HepG2 (cell line): Measurements from ENCODE around the gene SNED1. TPM values are rescaled to one million over a fixed set of nuclear protein-coding genes. Genes with fewer than 3 reads are reported as not detected.

ENCODE experiments used
- FOXA1 ChIP-seq, 2 experiments: fragments of 450-650 bp in 1 of 2; sonication (generic) in 1 of 2; formaldehyde crosslinking in 1 of 2; IDR thresholded peaks; 2 replicates each; pipeline versions ENCODE4 v1.4.0 to v1.6.1; 2016 to 2020; ENCODE audit warnings: missing genetic modification reagents in 1 of 2
- NR2C2 ChIP-seq: sonication (generic); formaldehyde crosslinking; IDR thresholded peaks from 2 replicates; pipeline ENCODE4 v1.4.0; 2020; ENCODE audit warnings: missing genetic modification reagents, mild to moderate bottlenecking, moderate library complexity, borderline replicate concordance
- POGZ ChIP-seq: sonication (generic); formaldehyde crosslinking; IDR thresholded peaks from 2 replicates; pipeline ENCODE4 v1.4.0; 2020; ENCODE audit warnings: mild to moderate bottlenecking, missing genetic modification reagents
- SRSF1 ChIP-seq: fragments of 200-400 bp; formaldehyde crosslinking; optimal IDR thresholded peaks from 2 replicates; pipeline ENCODE3; 2017; ENCODE audit warnings: mild to moderate bottlenecking, low read depth, low read length, moderate library complexity
- TRIM24 ChIP-seq: sonication (generic); formaldehyde crosslinking; IDR thresholded peaks from 2 replicates; pipeline ENCODE4 v1.8.0; 2022; ENCODE audit warnings: mild to moderate bottlenecking, missing genetic modification reagents
- TSC22D2 ChIP-seq: sonication (generic); formaldehyde crosslinking; IDR thresholded peaks from 2 replicates; pipeline ENCODE4 v1.5.1; 2020; ENCODE audit warnings: missing genetic modification reagents, mild to moderate bottlenecking, borderline replicate concordance
- ZFP36 ChIP-seq: fragments of 150-350 bp; IDR thresholded peaks from 2 replicates; pipeline ENCODE4 v1.6.1; 2018; ENCODE audit warnings: borderline replicate concordance, low read length, low read depth; ENCODE audit not compliant: partially characterized antibody
- ZNF160 ChIP-seq: sonication (generic); formaldehyde crosslinking; IDR thresholded peaks from 2 replicates; pipeline ENCODE4 v1.8.0; 2022; ENCODE audit warnings: mild to moderate bottlenecking, inconsistent platforms, missing genetic modification reagents
- ZNF567 ChIP-seq: sonication (generic); formaldehyde crosslinking; IDR thresholded peaks from 2 replicates; pipeline ENCODE4 v1.8.1; 2023; ENCODE audit warnings: mild to moderate bottlenecking, missing genetic modification reagents, borderline replicate concordance
- ZNF607 ChIP-seq: sonication (generic); formaldehyde crosslinking; IDR thresholded peaks from 2 replicates; pipeline ENCODE4 v1.5.1; 2020; ENCODE audit warnings: missing genetic modification reagents, mild to moderate bottlenecking, borderline replicate concordance
- ZNF678 ChIP-seq: sonication (generic); formaldehyde crosslinking; IDR thresholded peaks from 2 replicates; pipeline ENCODE4 v1.4.0; 2020; ENCODE audit warnings: mild to moderate bottlenecking, missing genetic modification reagents
- ZNF782 ChIP-seq: sonication (generic); formaldehyde crosslinking; IDR thresholded peaks from 2 replicates; pipeline ENCODE4 v1.4.0; 2020; ENCODE audit warnings: missing genetic modification reagents, mild to moderate bottlenecking, borderline replicate concordance
- polyA plus RNA-seq, 8 experiments: library from polyadenylated mRNA; depleted of rRNA in 3 of 8; stranded (reverse) in 7 of 8; unstranded in 1 of 8; fragments of >200 nt; fragmentation: Illumina TruSeq in 4 of 8; extraction: Trizol in 4 of 8; gene quantifications; 2 replicates each; pipeline versions ENCODE4 v1.2.1 to v1.2.3, GENCODE V29; 2011 to 2016; ENCODE audit warnings: low read depth in 4 of 8, missing spikeins in 1 of 8, mixed read lengths in 1 of 8; ENCODE audit not compliant: insufficient read depth in 1 of 8
- total RNA-seq, 5 experiments: library from RNA; depleted of rRNA; stranded (reverse); fragments of >200 nt; fragmentation: Illumina TruSeq; extraction: Trizol; gene quantifications; 2 replicates each; pipeline ENCODE4 v1.2.3, GENCODE V29; 2016; ENCODE audit warnings: low read depth in 1 of 5
- TF ChIP-seq, protein P1 (sequence below): sonication (generic); formaldehyde crosslinking; IDR thresholded peaks from 2 replicates; pipeline ENCODE4 v1.4.0; 2020; ENCODE audit warnings: missing genetic modification reagents
- TF ChIP-seq, protein P2 (sequence below): sonication (generic); formaldehyde crosslinking; IDR thresholded peaks from 2 replicates; pipeline ENCODE4 v1.5.0; 2020; ENCODE audit warnings: mild to moderate bottlenecking, missing genetic modification reagents
- TF ChIP-seq, protein P3 (sequence below): sonication (generic); formaldehyde crosslinking; IDR thresholded peaks from 2 replicates; pipeline ENCODE4 v1.5.0; 2020; ENCODE audit warnings: missing genetic modification reagents
- TF ChIP-seq, protein P4 (sequence below): sonication (generic); formaldehyde crosslinking; IDR thresholded peaks from 2 replicates; pipeline ENCODE4 v1.4.0; 2020; ENCODE audit warnings: missing genetic modification reagents
- TF ChIP-seq, protein P5 (sequence below): fragments of 450-650 bp; IDR thresholded peaks from 2 replicates; pipeline ENCODE4 v1.6.1; 2017
- TF ChIP-seq, protein P6 (sequence below): sonication (generic); formaldehyde crosslinking; IDR thresholded peaks from 2 replicates; pipeline ENCODE4 v1.8.0; 2022; ENCODE audit warnings: mild to moderate bottlenecking, missing genetic modification reagents, borderline replicate concordance

The SNED1 gene
- total and polyA plus RNA-seq, 2 of the 13 experiments (the other 11 are each of a cell fraction or from before 2014, with no cell fraction given) = 0.15 to 0.65 TPM

DNA sequence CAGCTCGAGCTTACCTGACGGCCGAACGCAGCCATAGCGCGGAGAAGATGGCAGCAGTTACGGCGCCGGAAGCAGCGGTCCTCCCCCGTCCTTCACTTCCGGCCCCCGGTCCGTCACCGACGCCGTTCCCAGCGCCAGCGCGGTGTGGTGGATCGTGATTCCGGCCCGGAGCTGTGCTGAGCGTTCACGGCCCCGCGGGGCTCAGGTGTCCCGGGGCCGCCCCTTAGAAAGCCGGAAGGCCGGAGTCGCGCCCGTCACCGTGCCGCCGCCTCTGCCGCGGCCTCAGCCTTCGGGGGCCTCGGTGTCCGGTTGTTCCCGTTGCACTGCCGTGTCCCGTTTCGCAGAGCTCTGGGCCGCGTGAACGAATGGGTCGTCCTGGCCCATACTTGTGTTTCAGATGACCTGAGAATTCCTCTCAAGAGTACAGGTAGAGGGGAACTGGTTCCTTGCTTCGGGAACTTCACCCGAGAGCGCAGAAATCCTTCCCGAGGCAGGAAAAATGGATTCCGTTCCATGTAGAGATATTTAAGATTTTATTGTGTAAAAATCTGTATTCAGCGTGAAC, 103.9 kb downstream of the SNED1 start, which contains the start of gene MTERF4 (continued):
- TF ChIP-seq, protein P1, sequence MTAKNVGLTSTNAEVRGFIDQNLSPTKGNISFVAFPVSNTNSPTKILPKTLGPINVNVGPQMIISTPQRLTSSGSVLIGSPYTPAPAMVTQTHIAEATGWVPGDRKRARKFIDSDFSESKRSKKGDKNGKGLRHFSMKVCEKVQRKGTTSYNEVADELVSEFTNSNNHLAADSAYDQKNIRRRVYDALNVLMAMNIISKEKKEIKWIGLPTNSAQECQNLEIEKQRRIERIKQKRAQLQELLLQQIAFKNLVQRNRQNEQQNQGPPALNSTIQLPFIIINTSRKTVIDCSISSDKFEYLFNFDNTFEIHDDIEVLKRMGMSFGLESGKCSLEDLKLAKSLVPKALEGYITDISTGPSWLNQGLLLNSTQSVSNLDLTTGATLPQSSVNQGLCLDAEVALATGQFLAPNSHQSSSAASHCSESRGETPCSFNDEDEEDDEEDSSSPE (CRISPR knock-in tag) = peak; percentile 87
- TF ChIP-seq POGZ (CRISPR knock-in tag) (peak; percentile 99), ZNF607 (CRISPR knock-in tag) (peak; percentile 99), ZNF567 (CRISPR knock-in tag) (peak; percentile 95), ZNF160 (CRISPR knock-in tag) (peak; percentile 98), ZNF782 (CRISPR knock-in tag) (peak; percentile 93), FOXA1 (IDR thresholded peaks at IDR 0.05) (no peak), FOXA1 (CRISPR knock-in tag; IDR thresholded peaks at IDR 0.05) (peak; percentile 87), TRIM24 (CRISPR knock-in tag) (0 out of 2 replicates have a peak, but pooled peaks have one; percentile 64), ZFP36 (peak; percentile 35), TSC22D2 (CRISPR knock-in tag) (peak; percentile 98), ZNF678 (CRISPR knock-in tag) (peak; percentile 98; the same call in 1 of the 2 replicates), SRSF1 (peak; percentile 97), NR2C2 (CRISPR knock-in tag) (peak; percentile 90)
- TF ChIP-seq, protein P2, sequence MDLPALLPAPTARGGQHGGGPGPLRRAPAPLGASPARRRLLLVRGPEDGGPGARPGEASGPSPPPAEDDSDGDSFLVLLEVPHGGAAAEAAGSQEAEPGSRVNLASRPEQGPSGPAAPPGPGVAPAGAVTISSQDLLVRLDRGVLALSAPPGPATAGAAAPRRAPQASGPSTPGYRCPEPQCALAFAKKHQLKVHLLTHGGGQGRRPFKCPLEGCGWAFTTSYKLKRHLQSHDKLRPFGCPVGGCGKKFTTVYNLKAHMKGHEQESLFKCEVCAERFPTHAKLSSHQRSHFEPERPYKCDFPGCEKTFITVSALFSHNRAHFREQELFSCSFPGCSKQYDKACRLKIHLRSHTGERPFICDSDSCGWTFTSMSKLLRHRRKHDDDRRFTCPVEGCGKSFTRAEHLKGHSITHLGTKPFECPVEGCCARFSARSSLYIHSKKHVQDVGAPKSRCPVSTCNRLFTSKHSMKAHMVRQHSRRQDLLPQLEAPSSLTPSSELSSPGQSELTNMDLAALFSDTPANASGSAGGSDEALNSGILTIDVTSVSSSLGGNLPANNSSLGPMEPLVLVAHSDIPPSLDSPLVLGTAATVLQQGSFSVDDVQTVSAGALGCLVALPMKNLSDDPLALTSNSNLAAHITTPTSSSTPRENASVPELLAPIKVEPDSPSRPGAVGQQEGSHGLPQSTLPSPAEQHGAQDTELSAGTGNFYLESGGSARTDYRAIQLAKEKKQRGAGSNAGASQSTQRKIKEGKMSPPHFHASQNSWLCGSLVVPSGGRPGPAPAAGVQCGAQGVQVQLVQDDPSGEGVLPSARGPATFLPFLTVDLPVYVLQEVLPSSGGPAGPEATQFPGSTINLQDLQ (CRISPR knock-in tag) = peak; percentile 81; the same call in 1 of the 2 replicates
- TF ChIP-seq, protein P3, sequence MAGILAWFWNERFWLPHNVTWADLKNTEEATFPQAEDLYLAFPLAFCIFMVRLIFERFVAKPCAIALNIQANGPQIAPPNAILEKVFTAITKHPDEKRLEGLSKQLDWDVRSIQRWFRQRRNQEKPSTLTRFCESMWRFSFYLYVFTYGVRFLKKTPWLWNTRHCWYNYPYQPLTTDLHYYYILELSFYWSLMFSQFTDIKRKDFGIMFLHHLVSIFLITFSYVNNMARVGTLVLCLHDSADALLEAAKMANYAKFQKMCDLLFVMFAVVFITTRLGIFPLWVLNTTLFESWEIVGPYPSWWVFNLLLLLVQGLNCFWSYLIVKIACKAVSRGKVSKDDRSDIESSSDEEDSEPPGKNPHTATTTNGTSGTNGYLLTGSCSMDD (CRISPR knock-in tag) = 0 out of 2 replicates have a peak, but pooled peaks have one; percentile 22
- TF ChIP-seq, protein P4, sequence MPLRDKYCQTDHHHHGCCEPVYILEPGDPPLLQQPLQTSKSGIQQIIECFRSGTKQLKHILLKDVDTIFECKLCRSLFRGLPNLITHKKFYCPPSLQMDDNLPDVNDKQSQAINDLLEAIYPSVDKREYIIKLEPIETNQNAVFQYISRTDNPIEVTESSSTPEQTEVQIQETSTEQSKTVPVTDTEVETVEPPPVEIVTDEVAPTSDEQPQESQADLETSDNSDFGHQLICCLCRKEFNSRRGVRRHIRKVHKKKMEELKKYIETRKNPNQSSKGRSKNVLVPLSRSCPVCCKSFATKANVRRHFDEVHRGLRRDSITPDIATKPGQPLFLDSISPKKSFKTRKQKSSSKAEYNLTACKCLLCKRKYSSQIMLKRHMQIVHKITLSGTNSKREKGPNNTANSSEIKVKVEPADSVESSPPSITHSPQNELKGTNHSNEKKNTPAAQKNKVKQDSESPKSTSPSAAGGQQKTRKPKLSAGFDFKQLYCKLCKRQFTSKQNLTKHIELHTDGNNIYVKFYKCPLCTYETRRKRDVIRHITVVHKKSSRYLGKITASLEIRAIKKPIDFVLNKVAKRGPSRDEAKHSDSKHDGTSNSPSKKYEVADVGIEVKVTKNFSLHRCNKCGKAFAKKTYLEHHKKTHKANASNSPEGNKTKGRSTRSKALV (CRISPR knock-in tag) = peak; percentile 95
- TF ChIP-seq, protein P5, sequence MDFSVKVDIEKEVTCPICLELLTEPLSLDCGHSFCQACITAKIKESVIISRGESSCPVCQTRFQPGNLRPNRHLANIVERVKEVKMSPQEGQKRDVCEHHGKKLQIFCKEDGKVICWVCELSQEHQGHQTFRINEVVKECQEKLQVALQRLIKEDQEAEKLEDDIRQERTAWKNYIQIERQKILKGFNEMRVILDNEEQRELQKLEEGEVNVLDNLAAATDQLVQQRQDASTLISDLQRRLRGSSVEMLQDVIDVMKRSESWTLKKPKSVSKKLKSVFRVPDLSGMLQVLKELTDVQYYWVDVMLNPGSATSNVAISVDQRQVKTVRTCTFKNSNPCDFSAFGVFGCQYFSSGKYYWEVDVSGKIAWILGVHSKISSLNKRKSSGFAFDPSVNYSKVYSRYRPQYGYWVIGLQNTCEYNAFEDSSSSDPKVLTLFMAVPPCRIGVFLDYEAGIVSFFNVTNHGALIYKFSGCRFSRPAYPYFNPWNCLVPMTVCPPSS = no peak
- TF ChIP-seq, protein P6, sequence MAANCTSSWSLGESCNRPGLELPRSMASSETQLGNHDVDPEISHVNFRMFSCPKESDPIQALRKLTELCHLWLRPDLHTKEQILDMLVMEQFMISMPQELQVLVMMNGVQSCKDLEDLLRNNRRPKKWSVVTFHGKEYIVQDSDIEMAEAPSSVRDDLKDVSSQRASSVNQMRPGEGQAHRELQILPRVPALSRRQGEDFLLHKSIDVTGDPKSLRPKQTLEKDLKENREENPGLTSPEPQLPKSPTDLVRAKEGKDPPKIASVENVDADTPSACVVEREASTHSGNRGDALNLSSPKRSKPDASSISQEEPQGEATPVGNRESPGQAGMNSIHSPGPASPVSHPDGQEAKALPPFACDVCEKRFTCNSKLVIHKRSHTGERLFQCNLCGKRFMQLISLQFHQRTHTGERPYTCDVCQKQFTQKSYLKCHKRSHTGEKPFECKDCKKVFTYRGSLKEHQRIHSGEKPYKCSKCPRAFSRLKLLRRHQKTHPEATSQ (CRISPR knock-in tag) = peak; percentile 58; the same call in 1 of the 2 replicates
